GM12878 (cell line): ENCODE data around the gene EXOC4. TPM values are rescaled to one million over a fixed set of nuclear protein-coding genes. Genes with fewer than 3 reads are reported as not detected.

ENCODE experiments used
- ATAC-seq: fragments of 200-7000 bp; cut with Tn5 transposase; 3 replicates; pipeline ENCODE4 v1.9.1; 2020; ENCODE audit warnings: mild to moderate bottlenecking, moderate library complexity
- BruUV-seq: library from RNA; stranded (reverse); fragments of 400-500 nt; replicated peaks from 2 replicates; lab custom pipeline; 2021; lab: Mats Ljungman, UMichigan
- CTCF ChIA-PET: fragments of 300-600 bp; sonication (Branson Sonifier 250); formaldehyde crosslinking; extraction: SDS; loops from one replicate; lab custom pipeline; 2021; ENCODE audit warnings: inconsistent platforms; lab: Yijun Ruan, JAX
- POLR2A ChIA-PET: fragments of 350-600 bp; formaldehyde crosslinking; extraction: SDS; loops from one replicate; lab custom pipeline; 2021; ENCODE audit warnings: inconsistent platforms; lab: Charles Lee
- RAD21 ChIA-PET: fragments of 300-600 bp; sonication (Branson Sonifier 250); formaldehyde crosslinking; loops from one replicate; lab custom pipeline; 2023; ENCODE audit warnings: antibody characterized with exemption; ENCODE audit not compliant: unreplicated experiment; lab: Charles Lee
- SMC1A ChIA-PET: fragments of 300-600 bp; sonication (Branson Sonifier 250); formaldehyde crosslinking; loops from one replicate; lab custom pipeline; 2023; ENCODE audit not compliant: unreplicated experiment, uncharacterized antibody; lab: Charles Lee
- DNase-seq: peaks from one replicate; pipeline ENCODE4 v3.0.0-alpha.2; 2011; ENCODE audit warnings: low read depth, low spot score
- FAIRE-seq: peaks from 3 replicates; lab custom pipeline; 2011; peaks lifted over from hg19 to GRCh38; lab: Jason Lieb, UNC
- H2AFZ ChIP-seq: 2 replicates; pipeline ENCODE4 v1.6.0; 2011; ENCODE audit warnings: low read depth, low read length, control low read depth; ENCODE audit not compliant: control insufficient read depth
- H3K27ac ChIP-seq: 2 replicates; pipeline ENCODE4 v1.5.1; 2011; ENCODE audit warnings: control low read depth; ENCODE audit not compliant: control insufficient read depth, insufficient read depth
- H3K27me3 ChIP-seq, 2 experiments: replicated peaks in 1 of 2; 2 replicates each; pipeline versions ENCODE4 v1.6.0 to v1.6.1; 2011; ENCODE audit warnings: low read length in 1 of 2; ENCODE audit not compliant: control insufficient read depth in 2 of 2, insufficient read depth in 2 of 2
- H3K36me3 ChIP-seq, 2 experiments: 2 replicates each; pipeline ENCODE4 v1.5.1; 2011; ENCODE audit warnings: low read length in 1 of 2; ENCODE audit not compliant: control insufficient read depth in 2 of 2, insufficient read depth in 2 of 2
- H3K4me1 ChIP-seq: 2 replicates; pipeline ENCODE4 v1.6.1; 2011; ENCODE audit warnings: mild to moderate bottlenecking, low read length, moderate library complexity, mixed read lengths; ENCODE audit not compliant: control insufficient read depth, insufficient read depth
- H3K4me2 ChIP-seq: 2 replicates; pipeline ENCODE4 v1.6.0; 2011; ENCODE audit warnings: control low read depth; ENCODE audit not compliant: control insufficient read depth, insufficient read depth
- H3K4me3 ChIP-seq: fragments of 200-600 bp; sonication (generic); 2 replicates; pipeline ENCODE4 v1.5.1; 2016
- H3K79me2 ChIP-seq: 2 replicates; pipeline ENCODE4 v1.6.0; 2011; ENCODE audit warnings: low read length; ENCODE audit not compliant: control insufficient read depth, insufficient read depth
- H3K9ac ChIP-seq: 2 replicates; pipeline ENCODE4 v1.8.0; 2011; ENCODE audit warnings: low read length, control low read depth, mixed read lengths; ENCODE audit not compliant: control insufficient read depth, insufficient read depth
- H3K9me3 ChIP-seq: replicated peaks from 3 replicates; pipeline ENCODE4 v1.5.1; 2011; ENCODE audit warnings: mild to moderate bottlenecking, low read length; ENCODE audit not compliant: control insufficient read depth, insufficient read depth
- H4K20me1 ChIP-seq: 2 replicates; pipeline ENCODE4 v1.6.0; 2011; ENCODE audit not compliant: control insufficient read depth, insufficient read depth
- BCL11A ChIP-seq: IDR thresholded peaks from 2 replicates; pipeline ENCODE4 v1.6.1; 2011; ENCODE audit warnings: low read depth, low read length
- CREM ChIP-seq: IDR thresholded peaks from 2 replicates; pipeline ENCODE4 v1.6.1; 2014; ENCODE audit warnings: antibody characterized with exemption, low read depth
- FOXK2 ChIP-seq: fragments of 450-650 bp; IDR thresholded peaks from 2 replicates; pipeline ENCODE4 v1.6.1; 2017; ENCODE audit warnings: mild to moderate bottlenecking, moderate library complexity
- GATAD2B ChIP-seq: fragments of 450-650 bp; conservative IDR thresholded peaks from 2 replicates; pipeline ENCODE4 v1.6.1; 2017; ENCODE audit warnings: low read depth, mild to moderate bottlenecking, moderate library complexity
- HCFC1 ChIP-seq: fragments of 150-350 bp; IDR thresholded peaks from 2 replicates; pipeline ENCODE4 v1.6.1; 2014; ENCODE audit warnings: low read length
- SREBF2 ChIP-seq: IDR thresholded peaks from 2 replicates; pipeline ENCODE4 v1.6.1; 2012; ENCODE audit warnings: mild to moderate bottlenecking, low read length
- WRNIP1 ChIP-seq: IDR thresholded peaks from 2 replicates; pipeline ENCODE4 v1.6.1; 2011; ENCODE audit warnings: low read depth, low read length, improper control_type of control experiment, borderline replicate concordance
- ZNF274 ChIP-seq: IDR thresholded peaks from one replicate; pipeline ENCODE4 v1.8.0; 2011; ENCODE audit not compliant: insufficient read length, insufficient read depth
- WGBS: methylation state at CpG from one replicate; pipeline ENCODE4 v1.1.6; 2016; ENCODE audit warnings: low lambda C conversion rate; ENCODE audit not compliant: insufficient replicate concordance, insufficient coverage; ENCODE audit errors: missing lambda C conversion rate; 5-methylcytosine and 5-hydroxymethylcytosine counted together
- in situ Hi-C: fragments of 300-500 bp; cut with MboI; formaldehyde crosslinking; loops from 9 replicates; pipeline ENCODE4 v1.14.3; 2018; ENCODE audit warnings: mixed read lengths
- intact Hi-C: fragments of 100-400 bp; cut with micrococcal nuclease; formaldehyde crosslinking; loops from one replicate; pipeline ENCODE4 v1.14.2; 2022; ENCODE audit not compliant: unreplicated experiment
- polyA plus RNA-seq, 11 experiments: library from polyadenylated mRNA; depleted of rRNA in 4 of 11; unstranded in 6 of 11; stranded (reverse) in 5 of 11; fragments of >200 nt; fragmentation: Nextera tagmentation in 4 of 11; fragmentation: Illumina TruSeq in 1 of 11; extraction: Ambion mirVana in 4 of 11; extraction: Trizol in 1 of 11; gene quantifications; 1 replicate in 1 of 11; 2 replicates in 10 of 11; pipeline versions ENCODE4 v1.2.1 to v1.2.3, GENCODE V29; 2011 to 2016; ENCODE audit warnings: inconsistent platforms in 2 of 11, missing spikeins in 2 of 11, low read depth in 1 of 11
- total RNA-seq, 4 experiments: library from RNA; depleted of rRNA in 3 of 4; stranded (reverse); fragments of >200 nt in 3 of 4; fragmentation: Illumina TruSeq in 1 of 4; extraction: Trizol in 1 of 4; gene quantifications; 2 replicates each; pipeline versions ENCODE4 v1.2.1 to v1.2.3, GENCODE V29; 2013 to 2021
- TF ChIP-seq, protein P1 (sequence below): IDR thresholded peaks from 2 replicates; pipeline ENCODE4 v1.6.1; 2012; ENCODE audit warnings: mild to moderate bottlenecking, low read depth, low read length
- TF ChIP-seq, protein P2 (sequence below): fragments of 450-650 bp; IDR thresholded peaks from 2 replicates; pipeline ENCODE4 v1.6.1; 2017; ENCODE audit warnings: mild to moderate bottlenecking, moderate library complexity
- TF ChIP-seq, protein P3 (sequence below): fragments of 150-350 bp; IDR thresholded peaks from 2 replicates; pipeline ENCODE4 v1.6.1; 2016; ENCODE audit warnings: low read depth, low read length

EXOC4 gene
- total and polyA plus RNA-seq, 10 of the 15 experiments (the other 5 are each of a cell fraction or from before 2014, with no cell fraction given): 13.2 to 44.5 (median 29.6) TPM

DNA sequence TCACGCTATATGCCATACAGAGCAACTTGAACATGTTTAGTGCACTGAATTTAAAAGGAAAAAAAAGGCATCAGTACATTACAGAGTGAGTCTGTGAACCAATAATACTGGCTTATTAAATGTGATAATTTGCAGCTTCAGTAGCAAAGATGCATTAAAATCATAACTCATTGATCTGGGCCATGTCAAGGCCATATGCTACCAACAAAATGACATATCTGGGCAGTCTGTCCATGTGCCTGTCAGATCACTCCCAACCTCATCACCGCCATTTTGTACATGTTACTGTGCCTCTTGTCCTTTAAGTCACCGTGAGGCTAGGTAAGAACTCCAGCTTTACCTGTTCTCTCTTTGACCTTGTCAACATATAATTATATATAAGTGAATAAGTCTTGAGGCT is 566.8 kb downstream of the EXOC4 start:
- no peak for FAIRE-seq
- Histone ChIP-seq H3K79me2 (no peaks in the 10 kb centered on the region), H3K4me1 (no peaks in the 10 kb centered on the region), H3K4me2 (no peak overlapping the region), H4K20me1 (no peaks in the 10 kb centered on the region), H3K27ac (no peak overlapping the region), H3K9me3 (no peaks in the 10 kb centered on the region), H3K9ac (no peak overlapping the region), H2AFZ (no peak overlapping the region), H3K4me3 (no peak overlapping the region), H3K36me3 (no peaks in the 10 kb centered on the region; a peak in 1 of 4 replicates), H3K27me3 (no peaks in the 10 kb centered on the region)
- intact Hi-C loops (no loop called here), in situ Hi-C loops (no loop called here)
- 96% methylated on average over 3 of the region's 3 CpGs for WGBS
- no TSS peak for BruUV-seq
- TF ChIP-seq ZNF274 (no peak), FOXK2 (no peak), GATAD2B (no peak), WRNIP1 (no peak), BCL11A (no peak), CREM (no peak), SREBF2 (no peak), HCFC1 (no peak)
- TF ChIP-seq, protein P1, sequence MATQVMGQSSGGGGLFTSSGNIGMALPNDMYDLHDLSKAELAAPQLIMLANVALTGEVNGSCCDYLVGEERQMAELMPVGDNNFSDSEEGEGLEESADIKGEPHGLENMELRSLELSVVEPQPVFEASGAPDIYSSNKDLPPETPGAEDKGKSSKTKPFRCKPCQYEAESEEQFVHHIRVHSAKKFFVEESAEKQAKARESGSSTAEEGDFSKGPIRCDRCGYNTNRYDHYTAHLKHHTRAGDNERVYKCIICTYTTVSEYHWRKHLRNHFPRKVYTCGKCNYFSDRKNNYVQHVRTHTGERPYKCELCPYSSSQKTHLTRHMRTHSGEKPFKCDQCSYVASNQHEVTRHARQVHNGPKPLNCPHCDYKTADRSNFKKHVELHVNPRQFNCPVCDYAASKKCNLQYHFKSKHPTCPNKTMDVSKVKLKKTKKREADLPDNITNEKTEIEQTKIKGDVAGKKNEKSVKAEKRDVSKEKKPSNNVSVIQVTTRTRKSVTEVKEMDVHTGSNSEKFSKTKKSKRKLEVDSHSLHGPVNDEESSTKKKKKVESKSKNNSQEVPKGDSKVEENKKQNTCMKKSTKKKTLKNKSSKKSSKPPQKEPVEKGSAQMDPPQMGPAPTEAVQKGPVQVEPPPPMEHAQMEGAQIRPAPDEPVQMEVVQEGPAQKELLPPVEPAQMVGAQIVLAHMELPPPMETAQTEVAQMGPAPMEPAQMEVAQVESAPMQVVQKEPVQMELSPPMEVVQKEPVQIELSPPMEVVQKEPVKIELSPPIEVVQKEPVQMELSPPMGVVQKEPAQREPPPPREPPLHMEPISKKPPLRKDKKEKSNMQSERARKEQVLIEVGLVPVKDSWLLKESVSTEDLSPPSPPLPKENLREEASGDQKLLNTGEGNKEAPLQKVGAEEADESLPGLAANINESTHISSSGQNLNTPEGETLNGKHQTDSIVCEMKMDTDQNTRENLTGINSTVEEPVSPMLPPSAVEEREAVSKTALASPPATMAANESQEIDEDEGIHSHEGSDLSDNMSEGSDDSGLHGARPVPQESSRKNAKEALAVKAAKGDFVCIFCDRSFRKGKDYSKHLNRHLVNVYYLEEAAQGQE: no peak
- TF ChIP-seq, protein P2, sequence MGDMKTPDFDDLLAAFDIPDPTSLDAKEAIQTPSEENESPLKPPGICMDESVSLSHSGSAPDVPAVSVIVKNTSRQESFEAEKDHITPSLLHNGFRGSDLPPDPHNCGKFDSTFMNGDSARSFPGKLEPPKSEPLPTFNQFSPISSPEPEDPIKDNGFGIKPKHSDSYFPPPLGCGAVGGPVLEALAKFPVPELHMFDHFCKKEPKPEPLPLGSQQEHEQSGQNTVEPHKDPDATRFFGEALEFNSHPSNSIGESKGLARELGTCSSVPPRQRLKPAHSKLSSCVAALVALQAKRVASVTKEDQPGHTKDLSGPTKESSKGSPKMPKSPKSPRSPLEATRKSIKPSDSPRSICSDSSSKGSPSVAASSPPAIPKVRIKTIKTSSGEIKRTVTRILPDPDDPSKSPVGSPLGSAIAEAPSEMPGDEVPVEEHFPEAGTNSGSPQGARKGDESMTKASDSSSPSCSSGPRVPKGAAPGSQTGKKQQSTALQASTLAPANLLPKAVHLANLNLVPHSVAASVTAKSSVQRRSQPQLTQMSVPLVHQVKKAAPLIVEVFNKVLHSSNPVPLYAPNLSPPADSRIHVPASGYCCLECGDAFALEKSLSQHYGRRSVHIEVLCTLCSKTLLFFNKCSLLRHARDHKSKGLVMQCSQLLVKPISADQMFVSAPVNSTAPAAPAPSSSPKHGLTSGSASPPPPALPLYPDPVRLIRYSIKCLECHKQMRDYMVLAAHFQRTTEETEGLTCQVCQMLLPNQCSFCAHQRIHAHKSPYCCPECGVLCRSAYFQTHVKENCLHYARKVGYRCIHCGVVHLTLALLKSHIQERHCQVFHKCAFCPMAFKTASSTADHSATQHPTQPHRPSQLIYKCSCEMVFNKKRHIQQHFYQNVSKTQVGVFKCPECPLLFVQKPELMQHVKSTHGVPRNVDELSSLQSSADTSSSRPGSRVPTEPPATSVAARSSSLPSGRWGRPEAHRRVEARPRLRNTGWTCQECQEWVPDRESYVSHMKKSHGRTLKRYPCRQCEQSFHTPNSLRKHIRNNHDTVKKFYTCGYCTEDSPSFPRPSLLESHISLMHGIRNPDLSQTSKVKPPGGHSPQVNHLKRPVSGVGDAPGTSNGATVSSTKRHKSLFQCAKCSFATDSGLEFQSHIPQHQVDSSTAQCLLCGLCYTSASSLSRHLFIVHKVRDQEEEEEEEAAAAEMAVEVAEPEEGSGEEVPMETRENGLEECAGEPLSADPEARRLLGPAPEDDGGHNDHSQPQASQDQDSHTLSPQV: no peak
- TF ChIP-seq, protein P3, sequence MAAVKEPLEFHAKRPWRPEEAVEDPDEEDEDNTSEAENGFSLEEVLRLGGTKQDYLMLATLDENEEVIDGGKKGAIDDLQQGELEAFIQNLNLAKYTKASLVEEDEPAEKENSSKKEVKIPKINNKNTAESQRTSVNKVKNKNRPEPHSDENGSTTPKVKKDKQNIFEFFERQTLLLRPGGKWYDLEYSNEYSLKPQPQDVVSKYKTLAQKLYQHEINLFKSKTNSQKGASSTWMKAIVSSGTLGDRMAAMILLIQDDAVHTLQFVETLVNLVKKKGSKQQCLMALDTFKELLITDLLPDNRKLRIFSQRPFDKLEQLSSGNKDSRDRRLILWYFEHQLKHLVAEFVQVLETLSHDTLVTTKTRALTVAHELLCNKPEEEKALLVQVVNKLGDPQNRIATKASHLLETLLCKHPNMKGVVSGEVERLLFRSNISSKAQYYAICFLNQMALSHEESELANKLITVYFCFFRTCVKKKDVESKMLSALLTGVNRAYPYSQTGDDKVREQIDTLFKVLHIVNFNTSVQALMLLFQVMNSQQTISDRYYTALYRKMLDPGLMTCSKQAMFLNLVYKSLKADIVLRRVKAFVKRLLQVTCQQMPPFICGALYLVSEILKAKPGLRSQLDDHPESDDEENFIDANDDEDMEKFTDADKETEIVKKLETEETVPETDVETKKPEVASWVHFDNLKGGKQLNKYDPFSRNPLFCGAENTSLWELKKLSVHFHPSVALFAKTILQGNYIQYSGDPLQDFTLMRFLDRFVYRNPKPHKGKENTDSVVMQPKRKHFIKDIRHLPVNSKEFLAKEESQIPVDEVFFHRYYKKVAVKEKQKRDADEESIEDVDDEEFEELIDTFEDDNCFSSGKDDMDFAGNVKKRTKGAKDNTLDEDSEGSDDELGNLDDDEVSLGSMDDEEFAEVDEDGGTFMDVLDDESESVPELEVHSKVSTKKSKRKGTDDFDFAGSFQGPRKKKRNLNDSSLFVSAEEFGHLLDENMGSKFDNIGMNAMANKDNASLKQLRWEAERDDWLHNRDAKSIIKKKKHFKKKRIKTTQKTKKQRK: no peak
- CTCF ChIA-PET: no interaction called here
- SMC1A ChIA-PET: interaction anchor here (0.6 kb wide), 1 partner anchor 180 kb away, joined by 3 read pairs; no protein-coding TSS in a partner anchor
- POLR2A ChIA-PET: interaction anchor here (0.7 to 1.1 kb wide), 2 partner anchors 14 to 1129 kb away, joined by 3 read pairs; no protein-coding TSS in a partner anchor
- ATAC-seq: no peak
- DNase-seq: no peak
- RAD21 ChIA-PET: interaction anchor here (0.6 kb wide), 1 partner anchor 197 kb away, joined by 3 read pairs; no protein-coding TSS in a partner anchor
